NK-92 treated with Interleukin-12 subunit alpha and Interleukin-12 subunit beta, amount 100 ng/mL, for 24 hours (cell line): ENCODE data around the gene SHLD1.
"Not testable (repeated sequence)": the region's sequence is repeated elsewhere in the genome, so short reads cannot be mapped to it uniquely, and the experiment has no call there.

Experiments used
- DNase-seq: peaks from one replicate; lab custom pipeline; 2025; lab: John Stamatoyannopoulos, UW

The SHLD1 gene

DNA sequence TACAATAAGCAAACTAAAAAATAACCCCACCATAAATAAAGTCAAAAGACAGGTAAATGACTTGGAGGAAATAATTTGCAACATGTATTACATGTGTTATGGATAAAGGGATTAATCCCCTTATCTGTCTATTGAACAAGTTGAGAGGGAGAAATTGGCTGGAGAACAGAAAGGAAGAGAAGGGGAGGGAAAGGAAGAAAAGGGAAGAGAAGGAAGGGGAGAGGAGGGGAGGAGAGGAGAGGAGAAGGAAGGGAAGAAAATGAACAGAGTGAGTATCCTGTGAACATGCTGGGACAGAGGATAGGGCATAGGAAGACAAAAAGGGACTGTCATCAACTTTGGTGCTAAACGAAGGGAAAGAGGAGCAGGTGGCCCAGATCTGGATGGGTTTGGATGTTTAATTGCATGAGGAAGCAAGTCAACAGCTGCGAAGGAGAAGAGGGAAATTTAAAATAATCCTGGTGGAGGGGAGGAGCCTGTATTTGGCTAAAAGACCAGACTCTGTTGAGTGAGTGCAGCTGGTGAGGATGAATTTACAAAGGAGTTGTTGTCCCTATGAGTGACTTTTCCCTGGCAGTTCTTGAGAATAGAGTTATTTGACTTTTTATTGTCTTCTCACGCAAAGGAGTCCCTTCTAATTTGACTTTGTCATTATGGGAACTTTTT, 14.2 kb upstream of the SHLD1 start:
- no peak for DNase-seq

DNA sequence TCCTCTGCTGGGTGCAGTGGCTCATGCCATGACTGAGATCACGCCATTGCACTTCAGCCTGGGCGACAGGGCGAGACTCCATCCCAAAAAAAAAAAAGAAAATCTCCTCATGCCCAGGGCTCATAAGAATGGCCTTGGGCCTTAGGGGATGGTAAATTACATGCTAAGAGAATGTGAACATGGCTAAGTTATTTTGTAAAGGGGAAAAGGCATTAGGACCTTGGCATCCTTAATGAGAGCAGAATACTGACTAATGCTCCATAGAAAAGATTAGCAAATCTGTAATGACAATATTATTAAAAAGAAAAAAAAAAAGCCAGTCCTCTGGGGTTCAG, 12.6 kb upstream of the SHLD1 start:
- no peak for DNase-seq

DNA sequence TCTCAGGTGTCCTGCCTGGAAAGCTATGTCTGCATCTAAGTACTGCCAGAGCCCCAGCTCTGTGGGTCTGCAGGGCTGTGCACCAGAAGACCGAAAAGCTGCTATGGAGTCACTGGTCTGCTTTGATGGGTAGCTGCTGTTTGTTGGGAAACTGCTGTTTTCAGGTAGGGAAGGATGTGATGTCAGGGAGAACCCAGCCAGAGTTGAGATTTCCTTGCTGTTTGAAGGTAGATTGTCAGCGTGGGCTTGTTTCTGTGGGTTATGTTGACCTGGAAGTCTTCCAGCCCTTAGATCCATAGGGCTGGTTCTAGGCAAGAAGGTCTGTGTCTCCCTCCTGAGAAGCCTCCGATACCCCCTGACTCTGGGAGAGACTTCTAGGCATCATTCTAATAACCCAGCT, 12.2 kb upstream of the SHLD1 start:
- no peak for DNase-seq

DNA sequence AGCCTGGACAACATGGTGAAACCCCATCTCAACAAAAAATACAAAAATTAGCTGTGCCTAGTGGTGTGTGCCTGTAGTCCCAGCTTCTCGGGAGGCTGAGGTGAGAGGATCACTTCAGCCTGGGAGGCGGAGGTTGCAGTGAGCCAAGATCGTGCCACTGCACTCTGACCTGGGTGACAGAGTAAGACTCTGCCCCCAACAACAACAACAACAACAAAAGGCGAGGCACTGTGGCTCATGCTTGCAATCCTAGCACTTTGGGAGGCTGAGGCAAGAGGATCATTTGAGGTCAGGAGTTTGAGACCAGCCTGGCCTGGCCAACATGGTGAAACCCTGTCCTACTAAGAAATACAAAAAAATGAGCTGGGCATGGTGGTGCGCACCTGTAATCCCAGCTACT, 9.6 kb upstream of the SHLD1 start:
- not testable (repeated sequence) for DNase-seq

DNA sequence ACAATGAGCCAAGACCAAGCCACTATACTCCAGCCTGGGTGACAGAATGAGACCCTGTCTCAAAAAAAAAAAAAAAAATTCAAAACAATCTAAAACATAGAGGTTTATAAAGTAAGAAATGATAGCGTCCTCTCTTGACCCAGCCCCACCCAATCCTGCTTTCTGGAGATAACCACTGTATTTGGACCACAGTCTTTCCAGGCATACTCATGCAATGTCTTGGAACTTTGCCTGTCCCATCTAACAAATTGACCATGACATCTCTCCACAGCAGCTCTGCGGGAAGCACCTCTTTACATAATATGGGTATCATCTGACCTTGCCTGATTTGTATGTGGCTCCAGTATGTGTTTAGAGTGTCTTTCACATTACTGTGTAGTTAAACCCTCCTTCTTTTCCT, 9.1 kb upstream of the SHLD1 start:
- DNase-seq: no peak

DNA sequence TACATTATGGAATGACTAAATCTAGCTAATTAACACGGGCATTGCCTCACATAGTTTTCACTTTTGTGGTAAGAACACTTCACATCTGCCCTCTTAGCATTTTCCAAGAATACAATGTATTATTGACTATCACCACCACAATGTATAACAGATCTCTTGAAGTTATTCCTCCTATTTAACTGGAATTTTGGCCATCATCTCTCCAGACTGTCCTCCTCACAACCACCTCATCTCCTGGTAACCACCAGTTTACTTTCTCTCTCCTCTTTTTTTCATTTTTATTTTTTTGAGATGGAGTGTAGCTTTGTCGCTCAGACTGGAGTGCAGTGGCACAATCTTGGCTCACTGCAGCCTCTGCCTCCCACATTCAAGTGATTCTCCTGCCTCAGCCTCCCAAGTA, 8.2 kb upstream of the SHLD1 start:
- DNase-seq: no peak

DNA sequence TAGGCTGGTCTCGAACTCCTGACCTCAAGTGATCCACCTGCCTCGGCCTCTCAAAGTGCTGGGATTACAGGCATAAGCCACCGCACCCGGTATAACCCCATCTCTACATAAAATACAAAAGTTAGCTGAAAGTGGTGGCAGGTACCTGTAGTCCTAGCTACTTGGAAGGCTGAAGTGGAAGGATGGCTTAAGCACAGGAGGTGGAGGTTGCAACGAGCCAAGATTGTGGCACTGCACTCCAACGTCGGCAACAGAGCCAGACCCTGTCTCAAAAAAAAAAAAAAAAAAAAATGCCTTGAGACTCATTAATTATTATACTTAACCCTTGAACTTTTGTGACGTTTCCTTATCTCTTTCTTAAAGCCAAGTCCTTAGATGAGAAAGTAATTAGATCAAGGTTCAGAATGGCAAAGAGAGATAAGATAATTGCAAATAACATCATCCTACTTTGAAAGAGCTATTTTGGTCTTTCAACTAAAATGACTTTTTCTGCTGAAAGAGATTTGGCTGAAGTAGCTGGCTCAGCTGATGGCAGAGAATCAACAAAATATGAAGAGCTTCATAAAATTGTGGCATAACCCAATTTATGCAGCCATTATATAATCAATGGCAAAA, 4.7 kb upstream of the SHLD1 start:
- no peak for DNase-seq

DNA sequence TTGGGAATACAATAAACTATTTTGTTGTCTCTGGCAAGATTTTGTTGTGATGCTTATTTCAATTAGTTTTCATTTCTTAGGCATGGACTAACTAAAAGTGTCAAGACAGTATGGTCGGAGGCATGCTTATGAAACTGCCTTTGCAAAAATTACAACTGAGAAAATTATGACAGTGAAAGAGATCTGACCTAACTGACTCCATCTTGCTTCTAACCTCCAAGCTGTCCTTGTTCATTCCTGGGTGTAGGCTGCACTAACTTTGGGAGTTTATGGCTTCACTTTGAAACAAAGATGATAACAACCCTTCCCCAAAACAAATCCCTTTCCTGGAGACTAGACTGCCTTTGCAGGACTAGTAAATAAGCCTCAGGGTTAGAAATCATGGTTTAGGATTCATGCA, 4.1 kb upstream of the SHLD1 start:
- DNase-seq: no peak

DNA sequence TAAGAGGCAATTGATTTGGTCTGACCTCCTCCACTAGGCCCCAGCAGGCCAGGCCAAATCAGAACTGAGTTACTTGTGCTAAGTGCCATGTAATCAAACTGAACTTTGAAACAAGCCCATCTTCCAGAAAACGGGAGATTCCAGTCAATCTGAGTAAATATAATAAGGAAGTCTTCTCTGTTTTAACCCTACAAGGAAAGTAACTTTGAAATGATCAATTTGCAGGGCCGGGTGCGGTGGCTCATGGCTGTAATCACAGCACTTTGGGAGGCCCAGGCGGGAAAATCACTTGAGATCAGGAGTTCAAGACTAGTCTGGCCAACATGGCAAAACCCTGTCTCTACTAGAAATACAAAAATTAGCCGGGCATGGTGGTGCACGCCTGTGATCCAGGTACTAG, 2.0 kb upstream of the SHLD1 start:
- DNase-seq: no peak

DNA sequence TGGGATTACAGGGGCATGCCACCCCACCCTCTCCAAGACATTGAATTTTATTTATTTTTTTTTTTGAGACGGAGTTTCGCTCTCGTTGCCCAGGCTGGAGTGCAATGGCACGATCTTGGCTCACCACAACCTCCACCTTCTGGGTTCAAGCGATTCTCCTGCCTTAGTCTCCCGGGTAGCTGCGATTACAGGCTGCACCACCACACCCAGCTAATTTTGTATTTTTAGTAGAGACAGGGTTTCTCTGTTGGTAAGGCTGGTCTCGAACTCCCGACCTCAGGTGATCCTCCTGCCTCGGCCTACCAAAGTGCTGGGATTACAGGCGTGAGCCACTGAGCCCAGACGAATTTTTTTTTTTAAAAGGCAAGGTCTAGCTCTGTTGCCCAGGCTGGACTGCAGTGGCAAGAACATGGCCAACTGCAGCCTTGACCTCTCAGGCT, 669 bp upstream of the SHLD1 start:
- DNase-seq: not testable (repeated sequence)

DNA sequence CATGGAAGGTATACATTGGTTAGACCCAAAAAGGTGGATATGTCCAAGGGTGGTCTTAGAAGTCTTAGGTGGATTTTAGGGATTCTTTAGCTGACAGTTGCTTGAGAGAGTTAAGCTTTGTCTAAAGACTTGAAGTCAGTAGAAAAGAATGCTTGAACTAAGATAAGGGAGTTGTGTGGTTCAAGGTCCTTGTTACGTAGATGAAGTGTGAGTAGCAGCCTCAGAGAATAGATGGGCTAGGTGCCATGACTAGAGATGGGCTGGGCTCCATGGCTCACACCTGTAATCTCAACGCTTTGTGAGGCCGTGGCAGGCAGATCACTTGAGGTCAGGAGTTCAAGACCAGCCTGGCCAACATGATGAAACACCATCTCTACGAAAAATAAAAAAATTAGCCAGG, 1.7 kb downstream of the SHLD1 start:
- no peak for DNase-seq

DNA sequence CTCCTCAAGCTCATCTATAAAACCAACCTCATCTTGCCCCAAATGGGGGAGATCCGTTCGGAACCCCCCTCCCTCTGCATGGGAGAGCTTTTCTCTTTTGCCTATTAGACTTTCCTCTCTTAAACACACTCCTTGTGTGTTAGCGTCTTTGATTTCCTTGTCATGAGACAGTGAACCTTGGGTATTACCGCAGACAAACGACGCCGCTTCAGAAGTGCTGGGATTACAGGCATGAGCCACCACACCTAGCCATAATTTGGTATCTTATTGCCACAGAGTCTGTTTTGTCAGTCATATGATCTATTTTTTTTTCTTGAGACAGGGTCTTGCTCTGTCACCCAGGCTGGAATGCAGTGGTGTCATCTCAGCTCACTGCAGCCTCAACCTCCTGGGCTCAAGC, 3.6 kb downstream of the SHLD1 start:
- no peak for DNase-seq

DNA sequence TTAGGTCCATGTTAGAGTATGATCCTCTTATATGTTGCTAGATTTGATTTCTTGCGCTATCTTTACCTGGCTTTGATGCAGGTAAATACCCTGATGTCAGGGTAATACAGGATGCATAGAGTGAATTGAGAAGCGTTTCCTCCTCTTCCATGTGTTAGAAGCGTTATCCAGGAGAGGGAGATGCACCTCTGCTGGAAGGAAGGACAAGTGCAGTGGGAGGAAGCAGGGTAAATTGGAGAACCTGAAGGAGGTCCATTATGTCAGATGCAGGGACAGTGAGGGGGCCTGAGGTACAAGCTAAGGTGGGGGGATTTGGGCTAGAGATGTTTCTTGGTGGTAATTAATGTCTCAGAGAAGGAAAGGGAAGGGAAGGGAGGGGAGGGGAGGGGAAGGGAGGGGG, 7.7 kb downstream of the SHLD1 start:
- no peak for DNase-seq

DNA sequence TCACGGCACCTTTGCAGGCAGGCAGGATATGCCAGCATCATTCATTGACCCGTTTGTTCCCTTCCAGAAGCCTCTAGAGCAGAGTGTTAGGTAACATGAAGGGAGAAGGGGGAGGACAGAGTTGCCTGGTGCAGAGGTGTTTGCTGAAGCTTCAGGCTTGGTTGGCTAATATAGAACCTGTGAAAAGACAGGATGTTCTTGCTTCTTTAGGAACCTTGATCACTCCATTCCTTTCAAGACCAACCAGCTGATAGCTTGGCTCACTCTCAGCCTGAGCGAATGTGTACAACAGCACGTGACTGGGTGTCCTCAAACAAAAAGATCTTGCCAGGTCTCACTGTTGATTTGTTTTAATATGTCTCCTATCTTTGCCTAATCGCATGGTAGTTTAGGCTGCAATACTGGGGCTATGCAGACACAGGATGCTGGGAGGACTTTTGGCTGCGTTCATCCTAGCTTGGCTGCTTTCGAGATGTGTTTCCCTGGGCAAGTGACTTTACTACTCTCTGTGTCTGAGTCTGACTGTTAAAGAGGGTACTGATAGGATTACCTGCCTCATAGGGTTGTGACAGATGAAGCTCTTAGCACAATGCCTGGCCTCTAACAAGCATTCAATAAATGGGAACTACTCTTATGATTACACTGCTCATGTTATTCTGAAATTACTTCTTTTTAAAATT, 16.0 kb downstream of the SHLD1 start:
- no peak for DNase-seq

DNA sequence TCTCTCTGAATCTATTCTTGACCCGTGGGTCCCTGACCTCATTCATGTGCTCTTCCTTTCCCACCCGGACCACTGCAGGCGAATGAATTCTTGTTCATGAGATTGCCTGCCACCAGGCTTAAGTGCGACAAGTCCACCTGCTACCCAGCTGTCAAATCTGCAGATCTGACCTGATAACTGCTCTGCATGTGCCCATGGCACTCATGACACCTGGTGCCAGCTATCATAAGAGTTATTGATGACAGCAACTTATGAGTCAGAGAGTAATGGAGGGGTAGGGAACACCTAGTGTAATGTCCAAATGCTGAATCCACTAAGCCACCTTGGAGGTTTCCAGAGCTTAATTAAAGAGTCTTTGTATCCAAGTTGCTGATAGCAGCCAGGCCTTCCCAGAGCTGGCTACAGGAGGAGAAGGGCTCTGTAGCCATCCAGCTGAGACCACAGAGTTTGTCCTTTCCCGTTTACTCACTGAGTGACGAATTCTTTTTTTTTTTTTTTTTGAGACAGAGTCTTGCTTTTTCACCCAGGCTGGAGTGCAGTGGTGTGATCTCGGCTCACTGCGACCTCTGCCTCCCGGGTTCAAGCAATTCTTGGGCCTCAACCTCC, 17.4 kb downstream of the SHLD1 start:
- DNase-seq: no peak

DNA sequence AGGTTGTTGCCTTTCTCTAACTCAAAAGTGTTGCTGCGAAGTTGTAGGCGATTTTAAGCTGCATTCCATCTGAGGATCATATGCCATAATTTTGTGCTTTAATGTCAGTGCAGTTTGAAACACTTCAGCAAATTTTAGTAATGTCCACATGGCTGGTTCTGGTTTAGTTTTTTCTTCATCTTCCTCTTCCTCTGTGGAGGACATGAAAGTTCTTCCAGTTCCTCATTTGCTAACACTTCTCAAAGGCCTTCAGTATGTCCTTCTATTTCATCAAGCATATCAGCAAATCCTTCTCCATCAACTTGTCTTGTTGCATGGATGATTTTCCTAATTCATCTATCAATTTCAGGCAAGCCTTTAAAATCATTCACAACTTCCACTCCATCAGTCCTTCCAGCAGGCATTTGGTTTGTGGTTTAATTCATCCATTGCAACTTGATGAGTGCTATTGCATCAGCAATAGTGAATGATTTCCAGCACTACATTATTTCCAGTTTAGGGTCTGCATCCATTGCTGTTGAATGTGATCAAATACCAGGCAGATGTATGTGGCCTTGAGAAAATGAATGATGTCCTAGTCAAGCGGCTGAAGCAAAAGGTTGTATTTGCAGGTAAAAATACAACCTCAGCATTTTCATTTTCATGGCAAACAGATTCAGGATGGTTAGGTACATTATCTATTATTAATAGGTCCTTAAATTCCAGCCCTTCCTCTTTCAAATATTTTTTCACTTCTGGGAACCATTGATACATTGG, 20.2 kb downstream of the SHLD1 start:
- no peak for DNase-seq

DNA sequence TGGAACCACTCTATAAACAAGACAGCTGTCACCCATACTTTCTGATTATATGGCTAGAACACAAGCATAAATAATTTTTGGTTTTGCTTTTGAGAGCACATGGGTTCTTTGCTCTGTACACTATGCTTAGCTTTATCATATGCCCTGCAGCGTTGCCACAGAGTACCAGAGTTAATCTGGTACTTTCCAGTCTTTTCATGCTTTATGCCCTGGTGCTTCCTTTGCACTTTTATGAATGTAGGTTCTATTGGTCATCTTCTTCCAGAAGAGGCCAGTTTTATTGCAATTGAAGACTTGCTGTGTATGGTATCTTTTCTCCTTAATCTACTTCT, 20.8 kb downstream of the SHLD1 start:
- no peak for DNase-seq

DNA sequence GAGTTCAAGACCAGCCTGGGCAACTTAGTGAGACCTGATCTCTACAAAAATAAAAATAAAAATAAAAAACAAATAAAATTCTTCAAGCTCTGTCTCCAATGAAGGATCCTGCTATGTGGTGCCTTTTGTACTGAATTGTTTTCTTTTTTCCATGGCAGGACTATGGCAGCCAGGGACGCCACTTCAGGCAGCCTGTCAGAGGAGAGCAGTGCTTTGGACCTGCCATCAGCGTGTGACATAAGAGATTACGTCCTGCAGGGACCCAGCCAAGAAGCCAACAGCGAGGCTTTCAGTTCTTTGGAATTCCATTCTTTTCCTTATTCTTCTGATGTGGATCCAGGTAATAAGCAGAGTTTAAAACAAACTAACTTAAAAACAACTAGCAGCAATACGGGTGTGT, 22.5 kb downstream of the SHLD1 start:
- no peak for DNase-seq

DNA sequence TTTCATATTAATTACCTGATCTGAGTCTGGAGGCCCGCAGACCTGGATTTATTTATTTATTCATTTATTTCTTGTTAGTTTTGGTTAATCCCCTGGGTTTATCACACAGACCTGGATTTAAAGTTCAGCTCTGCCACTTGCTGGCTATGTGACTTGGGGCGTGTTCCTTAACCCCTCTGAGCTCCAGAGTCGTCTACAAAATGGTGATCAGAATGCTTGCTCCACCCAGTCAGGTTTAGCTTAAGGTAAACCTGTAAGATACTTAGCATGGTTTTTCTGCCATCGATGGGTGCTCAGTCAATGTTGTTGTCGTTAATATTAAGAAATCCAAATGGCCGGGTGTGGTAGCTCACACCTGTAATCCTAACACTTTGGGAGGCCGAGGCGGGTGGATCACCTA, 23.4 kb downstream of the SHLD1 start:
- no peak for DNase-seq

DNA sequence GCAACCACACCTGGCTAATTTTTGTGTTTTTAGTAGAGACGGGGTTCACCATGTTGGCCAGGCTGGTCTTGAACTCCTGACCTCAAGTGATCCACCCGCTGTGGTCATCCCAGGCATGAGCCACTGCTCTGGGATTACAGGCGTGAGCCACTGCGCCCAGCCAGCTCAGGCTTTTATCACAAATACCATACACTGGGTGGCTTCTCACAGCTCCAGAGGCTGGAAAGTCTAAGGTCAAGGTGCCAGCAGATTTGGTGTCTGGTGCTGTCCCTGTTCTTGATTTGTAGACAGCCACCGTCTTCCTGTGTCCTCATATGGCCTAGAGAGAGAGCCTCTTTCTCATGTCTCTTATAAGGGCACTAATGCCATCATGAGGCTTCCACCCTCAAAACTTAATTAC, 25.9 kb downstream of the SHLD1 start:
- no peak for DNase-seq

DNA sequence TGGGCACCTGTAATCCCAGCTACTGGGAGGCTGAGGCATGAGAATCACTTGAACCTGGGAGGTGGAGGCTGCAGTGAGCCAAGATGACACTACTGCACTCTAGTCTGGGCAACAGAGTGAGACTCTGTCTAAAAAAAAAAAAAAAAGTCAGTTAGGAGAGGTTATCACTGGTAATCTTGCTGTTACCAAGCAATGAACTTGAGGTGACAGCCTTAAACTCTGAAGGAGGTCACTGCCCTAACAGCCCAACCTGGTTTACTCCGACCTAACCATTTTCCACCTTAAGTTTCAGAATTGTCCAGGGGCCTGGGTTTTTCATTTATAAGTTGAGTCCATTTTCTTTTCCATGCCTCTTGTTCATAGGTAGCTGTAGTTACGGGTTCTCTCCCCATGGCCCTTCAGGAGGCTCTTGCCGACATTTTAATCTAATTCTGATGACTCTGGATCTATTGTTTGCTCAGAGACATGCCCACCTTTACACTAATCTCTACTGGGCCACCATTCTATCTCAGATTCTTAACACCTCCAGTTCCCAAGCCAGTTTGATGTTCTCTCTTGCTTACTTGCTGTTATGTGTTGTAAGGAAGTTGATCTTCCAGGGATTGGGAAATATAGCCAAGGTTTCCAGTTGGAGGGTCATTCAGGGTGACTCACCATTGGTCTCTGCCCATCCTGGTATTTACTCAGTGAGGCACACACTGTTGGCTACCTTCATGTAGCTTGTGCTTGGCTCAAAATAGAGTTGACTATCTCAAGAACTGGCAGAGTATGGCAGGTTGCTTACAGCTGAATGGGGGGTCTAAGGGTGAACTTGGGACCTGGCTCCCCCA, 29.1 kb downstream of the SHLD1 start:
- DNase-seq: no peak

DNA sequence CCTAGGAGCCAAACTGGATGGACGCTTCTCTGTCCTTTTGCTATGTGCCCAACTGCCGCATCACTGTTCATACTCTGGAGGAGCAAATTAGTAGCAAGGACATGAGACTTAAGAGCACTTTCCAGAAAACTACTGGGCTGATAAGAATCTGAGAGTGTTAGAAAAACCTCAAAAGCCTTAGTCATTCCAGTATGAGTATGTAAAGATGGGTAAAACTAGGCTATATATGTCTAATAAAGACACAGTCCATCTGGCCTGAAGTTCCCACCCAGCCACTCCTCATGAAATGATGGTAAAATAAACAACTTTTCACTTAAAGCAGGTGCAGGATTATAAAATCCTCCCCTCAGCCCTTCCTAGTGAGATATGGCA, 30.6 kb downstream of the SHLD1 start:
- DNase-seq: no peak
